CD4-positive, alpha-beta T cell treated with Interferon alpha-2 for 1 hour (primary cell): ENCODE data around the gene ZNF433.

Experiments used
- DNase-seq, 2 donors: peaks; one replicate each; pipeline ENCODE4 v3.0.0-alpha.2; 2020 to 2022

ZNF433 gene

DNA sequence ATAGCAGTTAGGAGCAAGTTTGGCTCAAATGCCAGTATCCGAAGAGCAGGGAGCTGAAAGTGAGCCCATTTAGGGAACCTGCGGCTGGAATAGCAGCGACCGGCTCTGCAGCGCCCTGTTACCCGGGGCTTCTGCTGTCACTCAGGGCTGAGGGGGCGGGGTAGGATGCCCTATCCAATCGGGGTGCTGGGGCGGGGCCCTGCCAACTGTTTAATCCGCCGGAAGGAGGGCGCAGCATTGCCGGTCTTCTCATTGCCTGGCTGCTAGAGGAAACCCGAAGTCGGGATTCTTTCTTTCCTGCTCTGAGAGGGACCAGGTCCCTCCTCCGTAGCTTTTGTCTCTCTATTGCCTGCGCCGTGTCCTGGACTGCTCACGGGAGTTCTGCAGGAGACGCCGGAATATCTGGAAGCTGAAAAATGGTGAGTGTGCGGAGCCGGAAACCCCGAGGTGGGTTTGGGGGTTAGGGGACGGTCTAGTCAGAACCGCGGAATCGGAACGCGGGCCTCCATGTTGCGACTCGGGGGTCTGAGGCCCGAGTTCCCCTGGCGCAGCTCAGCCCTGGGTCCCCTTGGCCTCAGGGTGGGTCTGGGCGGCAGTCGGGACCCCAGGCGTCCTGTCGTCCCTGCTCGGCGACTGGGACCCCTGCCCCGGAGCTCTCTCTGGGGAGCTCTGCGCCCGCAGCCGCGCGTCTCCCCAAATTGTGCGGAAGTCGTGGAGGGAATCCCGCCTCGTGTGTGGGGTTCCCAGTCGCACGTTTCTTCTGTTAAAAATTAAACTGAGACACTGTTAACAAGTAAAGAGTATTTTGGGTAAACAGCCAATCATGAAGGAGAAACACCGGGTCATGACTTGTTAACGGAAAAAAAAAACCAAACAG lies 47.8 kb downstream of the ZNF433 start:
- DNase-seq = peak; percentile 90 to 91

DNA sequence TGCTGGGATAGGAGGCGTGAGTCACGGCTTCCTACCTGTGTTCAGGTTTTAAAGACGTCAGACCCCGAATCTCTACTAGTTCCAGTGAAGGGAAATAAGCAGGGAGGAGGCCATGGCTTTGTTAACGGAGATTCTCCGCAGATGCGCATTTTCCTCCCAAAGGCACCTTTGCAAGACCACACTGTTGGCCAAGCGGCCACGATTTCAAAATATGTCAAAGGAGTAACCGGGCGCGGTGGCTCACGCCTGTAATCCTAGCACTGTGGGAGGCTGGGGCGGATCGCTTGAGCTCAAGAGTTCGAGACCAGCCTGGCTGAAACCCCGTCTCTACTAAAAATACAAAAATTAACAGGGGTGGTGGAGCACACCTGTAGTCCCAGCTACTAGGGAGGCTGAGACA lies 48.7 kb downstream of the ZNF433 start:
- no peak for DNase-seq

DNA sequence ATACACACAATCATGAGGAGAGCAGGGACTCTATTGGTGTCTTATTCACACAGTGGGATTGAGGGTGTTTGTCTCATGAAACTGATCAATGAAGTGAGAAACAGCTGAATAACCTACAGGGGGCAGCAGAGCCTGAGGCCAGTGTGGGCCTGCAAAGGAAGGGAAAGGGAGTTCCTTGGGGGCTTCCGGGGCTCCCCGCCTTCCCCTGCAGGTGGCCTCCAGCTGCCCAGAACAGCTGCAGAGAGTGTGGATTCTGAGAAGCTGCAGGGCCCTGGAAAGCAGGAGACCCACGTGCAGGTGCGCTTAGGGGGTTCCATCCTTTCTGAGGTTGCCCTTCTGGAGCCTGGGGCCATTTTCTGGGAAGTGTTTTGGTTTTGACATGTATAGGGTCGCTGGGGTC lies 50.5 kb downstream of the ZNF433 start:
- DNase-seq = peak in 1 of 2 donors; percentile 24

DNA sequence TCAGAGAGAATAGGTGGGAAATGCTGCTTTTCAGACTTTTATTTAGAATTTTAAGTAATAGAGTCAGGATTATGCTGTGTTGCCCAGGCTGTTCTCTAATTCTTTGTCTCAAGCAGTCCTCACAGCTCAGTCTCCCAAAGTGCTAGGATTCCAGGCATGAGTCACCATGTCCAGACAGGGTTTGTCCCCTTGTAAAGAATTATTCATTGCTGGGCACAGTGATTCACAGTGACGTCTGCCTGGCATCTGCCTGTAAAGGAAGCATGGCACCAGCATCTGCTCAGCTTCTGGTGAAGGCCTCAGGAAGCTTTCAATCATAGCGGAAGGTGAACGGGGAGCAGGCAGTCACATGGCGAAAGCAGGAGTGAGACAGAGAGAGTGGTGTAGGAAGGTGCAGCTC lies 53.0 kb downstream of the ZNF433 start:
- no peak for DNase-seq

DNA sequence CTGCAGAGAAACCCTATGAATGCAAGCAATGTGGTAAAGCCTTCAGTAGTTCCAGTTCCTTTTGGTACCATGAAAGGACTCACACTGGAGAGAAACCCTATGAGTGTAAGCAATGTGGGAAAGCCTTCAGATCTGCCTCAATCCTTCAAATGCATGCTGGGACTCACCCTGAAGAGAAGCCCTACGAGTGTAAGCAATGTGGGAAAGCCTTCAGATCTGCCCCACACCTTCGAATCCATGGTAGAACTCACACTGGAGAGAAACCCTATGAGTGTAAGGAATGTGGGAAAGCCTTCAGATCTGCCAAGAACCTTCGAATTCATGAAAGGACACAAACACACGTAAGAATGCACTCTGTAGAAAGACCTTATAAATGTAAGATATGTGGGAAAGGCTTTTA lies 56.0 kb downstream of the ZNF433 start:
- no peak for DNase-seq

DNA sequence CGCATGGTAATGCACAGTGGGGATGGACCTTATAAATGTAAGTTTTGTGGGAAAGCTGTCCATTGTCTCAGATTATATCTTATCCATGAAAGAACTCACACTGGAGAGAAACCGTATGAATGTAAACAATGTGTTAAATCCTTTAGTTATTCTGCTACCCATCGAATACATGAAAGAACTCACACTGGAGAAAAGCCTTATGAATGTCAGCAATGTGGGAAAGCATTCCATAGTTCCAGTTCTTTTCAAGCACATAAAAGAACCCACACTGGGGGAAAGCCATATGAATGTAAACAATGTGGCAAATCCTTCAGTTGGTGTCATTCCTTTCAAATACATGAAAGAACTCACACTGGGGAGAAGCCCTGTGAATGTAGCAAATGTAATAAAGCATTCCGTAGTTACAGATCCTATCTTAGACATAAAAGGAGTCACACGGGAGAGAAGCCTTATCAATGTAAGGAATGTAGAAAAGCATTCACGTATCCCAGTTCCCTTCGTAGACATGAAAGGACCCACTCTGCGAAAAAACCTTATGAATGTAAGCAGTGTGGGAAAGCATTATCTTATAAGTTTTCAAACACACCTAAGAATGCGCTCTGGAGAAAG lies 56.9 kb downstream of the ZNF433 start:
- DNase-seq = no peak

DNA sequence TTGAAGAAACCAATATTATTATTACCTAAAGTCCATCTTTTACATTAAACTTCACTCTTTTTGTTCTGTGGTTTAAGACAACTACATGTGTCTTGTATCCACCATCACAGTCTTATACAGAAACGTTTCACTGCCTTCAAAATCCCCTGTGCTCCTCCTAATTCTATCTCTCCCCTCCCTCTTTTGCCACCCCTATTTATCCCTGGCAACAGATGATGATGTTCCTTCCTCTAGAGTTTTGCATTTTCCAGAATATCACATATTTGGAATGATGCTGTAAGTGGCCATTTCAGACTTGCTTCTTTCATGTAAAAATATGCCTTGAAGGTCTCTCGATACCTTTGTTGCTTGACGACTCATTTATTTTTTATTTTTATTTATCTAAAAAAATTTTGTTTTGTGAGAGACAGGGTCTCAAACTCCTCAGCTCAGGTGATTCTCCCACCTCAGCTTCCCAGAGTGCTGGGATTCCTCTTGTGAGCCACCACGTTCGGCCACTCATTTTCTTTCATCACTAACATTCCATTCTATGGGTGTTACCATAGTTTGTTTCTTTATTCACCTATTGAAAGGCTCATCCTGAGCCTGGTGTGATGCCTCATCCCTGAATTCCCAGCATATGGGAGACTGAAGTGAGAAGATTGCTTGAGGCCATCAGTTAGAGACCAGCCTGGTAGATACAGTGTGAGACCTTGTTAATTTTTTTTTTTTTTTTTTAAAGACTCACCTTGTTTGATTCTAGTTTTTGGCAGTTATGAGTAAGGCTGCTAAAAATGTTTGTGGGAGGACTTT lies 62.3 kb downstream of the ZNF433 start:
- no peak for DNase-seq

DNA sequence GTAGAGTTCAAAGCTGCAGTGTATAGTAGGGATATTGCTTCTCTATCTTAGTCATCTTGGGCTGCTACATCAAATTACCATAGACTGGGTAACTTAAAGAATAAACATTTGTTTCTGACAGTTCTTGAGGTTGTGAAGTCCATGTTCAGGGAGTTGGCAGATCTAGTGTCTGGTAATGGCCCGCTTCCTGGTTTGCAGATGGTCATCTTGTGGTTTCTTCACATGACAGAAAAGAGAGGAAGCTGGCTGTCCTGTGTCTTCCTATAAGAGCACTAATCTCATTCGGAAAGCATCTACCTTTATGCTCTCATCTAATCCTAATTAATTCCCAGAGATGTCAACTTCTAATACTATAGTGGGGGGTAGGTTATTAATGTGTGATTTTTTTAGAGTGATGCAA lies 64.4 kb downstream of the ZNF433 start:
- DNase-seq = no peak

DNA sequence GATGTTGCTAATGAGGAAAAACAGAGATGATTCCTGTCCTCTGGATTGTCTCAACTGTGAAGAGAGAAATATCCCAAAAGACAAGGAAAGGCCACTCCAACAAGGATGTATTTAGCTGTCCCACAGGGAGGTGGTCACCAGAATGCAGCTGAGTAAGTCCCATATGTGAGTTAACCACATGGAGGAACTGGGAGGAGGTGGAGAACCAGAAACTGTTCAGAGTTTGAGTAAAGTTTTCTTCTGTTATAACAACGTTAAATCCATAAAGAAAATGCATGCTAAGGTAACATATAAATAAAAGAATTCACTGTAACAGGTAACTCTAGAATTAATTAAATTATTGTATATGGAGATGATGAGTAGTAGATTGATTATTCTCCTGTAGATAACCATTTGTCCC lies 65.3 kb downstream of the ZNF433 start:
- DNase-seq = no peak

DNA sequence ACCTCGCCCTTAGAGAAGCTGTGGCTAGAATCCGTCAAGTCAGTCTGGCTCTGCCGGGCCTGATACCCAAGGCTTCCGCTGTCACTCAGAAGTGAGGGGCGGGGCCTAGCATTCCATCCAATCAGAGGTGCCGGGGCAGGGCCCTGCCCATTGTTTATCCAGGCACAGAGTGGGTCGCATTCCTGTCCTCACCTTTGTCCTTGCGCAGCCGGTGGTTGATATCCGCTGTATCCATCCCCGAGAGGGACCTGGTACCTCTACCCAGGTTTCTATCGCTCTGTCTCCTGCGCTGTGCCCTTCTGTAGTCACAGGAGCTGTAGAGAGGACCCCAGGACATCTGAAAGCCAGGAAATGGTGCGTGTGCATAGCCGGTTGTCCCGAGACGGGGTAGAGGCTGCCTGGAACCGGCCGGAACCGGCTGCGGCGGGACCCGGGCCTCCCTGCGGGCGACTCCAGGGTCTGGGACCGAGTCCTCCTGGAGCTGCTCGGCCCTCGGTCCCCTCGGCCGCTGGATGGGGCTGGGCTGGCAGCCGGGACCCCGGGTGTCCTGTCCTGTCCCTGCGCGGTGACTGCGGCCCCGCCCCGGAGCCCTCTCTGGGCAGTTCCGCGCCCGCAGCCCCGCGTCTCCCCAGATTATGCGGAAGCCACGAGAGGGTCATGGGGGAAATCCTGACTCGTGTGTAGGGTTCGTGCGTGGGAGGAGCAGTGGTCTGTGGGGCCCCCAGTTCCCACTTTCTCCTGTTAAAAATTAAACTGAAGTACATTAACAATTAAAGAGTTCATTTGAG lies 70.4 kb downstream of the ZNF433 start, which contains the start of gene ZNF763:
Gene ZNF763 (plus strand): TSS at position 183 of the 788 bp plus-strand sequence. CDS start 169 bp downstream, at position 352.
- DNase-seq = peak; percentile 89 to 92
